NCI-H2081 treated with DMSO at 0.1 percent for 48 hours (cell line): ENCODE results near the gene LGR4.
A peak's percentile ranks its signal among the peaks of the same experiment; 100 is the strongest.
"Not testable (repeated sequence)": the region's sequence is repeated elsewhere in the genome, so short reads cannot be mapped to it uniquely, and the experiment has no call there.

Experiments used
- DNase-seq: peaks from one replicate; lab custom pipeline; 2025; lab: John Stamatoyannopoulos, UW

Gene LGR4

GRCh38 chr11:27472398-27473016, at the start of gene LGR4:
LGR4 (minus strand) TSS chr11:27472790; CDS start chr11:27472302, 488 bp downstream.
- DNase-seq: peak; percentile 95

- DNase-seq: no peak
Measured at GRCh38 chr11:27520226-27520625, 47.6 kb upstream of the LGR4 start.

GRCh38 chr11:27518518-27518917, 45.9 kb upstream of the LGR4 start:
- no peak for DNase-seq

GRCh38 chr11:27517490-27517889, 44.9 kb upstream of the LGR4 start:
- DNase-seq: not testable (repeated sequence)

GRCh38 chr11:27514558-27514957, 42.0 kb upstream of the LGR4 start:
- DNase-seq: no peak

GRCh38 chr11:27514076-27514475, 41.5 kb upstream of the LGR4 start:
- no peak for DNase-seq

GRCh38 chr11:27513389-27513788, 40.8 kb upstream of the LGR4 start:
- no peak for DNase-seq

DNA sequence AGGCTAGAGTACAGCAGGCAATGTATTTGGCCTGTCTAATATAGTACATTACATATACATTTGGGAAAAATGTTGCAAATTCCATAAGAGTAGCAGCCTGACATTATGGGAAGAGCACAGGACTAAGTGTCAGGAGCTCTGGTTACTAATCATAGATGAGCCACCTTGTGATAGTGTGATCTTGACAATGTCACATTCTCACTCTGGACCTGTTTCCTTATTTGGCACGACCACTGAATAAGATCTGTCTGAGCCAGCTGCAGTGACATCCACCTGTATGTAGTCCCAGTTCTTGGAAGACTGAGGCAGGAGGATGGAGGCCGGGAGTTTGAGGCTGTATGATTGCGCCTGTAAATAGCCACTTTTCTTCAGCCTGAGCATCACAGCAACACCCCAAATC, 39.6 kb upstream of the LGR4 start:
- no peak for DNase-seq

- no peak for DNase-seq
Measured at GRCh38 chr11:27509908-27510307, 37.3 kb upstream of the LGR4 start.

- DNase-seq: no peak
Measured at GRCh38 chr11:27507557-27508322, 35.1 kb upstream of the LGR4 start.

DNA sequence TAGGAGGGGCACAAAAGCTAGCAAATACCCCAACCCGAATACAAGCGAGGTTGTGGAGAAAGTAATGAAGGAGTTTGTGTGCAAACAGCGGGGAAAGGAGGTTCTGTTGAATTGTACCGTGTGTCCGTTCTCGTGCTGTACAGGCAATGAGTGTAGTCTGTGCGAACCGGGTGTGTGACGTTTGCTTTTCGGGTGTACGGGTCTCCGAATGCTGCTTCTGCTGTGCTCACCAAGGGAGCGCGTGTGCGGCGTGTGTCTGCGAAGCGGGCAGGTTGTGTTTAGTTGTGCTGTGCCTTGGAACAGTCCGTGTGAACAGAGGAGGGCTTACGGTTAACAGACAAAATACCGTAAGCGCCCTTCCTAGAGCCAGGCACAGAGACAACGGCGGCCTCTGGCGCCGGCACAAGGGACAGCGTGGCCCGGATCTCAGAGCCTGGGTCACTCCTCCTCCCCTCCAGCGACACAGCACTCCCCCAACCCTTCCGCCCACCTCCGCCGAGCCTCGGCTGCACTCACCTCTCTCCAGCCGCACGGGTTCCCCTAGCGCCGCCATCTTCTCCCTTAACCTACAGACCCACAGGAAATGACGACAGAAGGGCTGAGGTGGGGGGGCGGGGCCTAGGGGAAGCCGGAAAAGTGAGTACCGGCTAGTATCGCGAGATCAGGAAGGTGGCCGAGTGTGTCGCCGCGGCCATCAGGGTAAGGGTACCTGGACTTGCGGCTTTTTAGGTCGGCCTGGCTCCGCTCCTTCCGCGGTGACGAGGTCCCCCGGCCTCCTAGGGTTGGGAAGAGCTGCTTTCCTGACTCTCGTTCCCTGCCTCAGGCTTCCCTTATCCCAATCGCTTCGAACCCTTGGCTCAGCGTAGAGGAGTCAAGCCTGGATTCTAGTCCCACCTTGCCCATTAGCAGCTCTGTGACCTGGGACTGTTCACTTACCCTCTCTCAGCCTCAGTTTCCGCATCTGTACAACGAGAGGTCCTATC, 33.9 kb upstream of the LGR4 start, which contains the start of gene LIN7C:
LIN7C (minus strand) TSS at position 570 of the 983 bp plus-strand sequence; CDS start at position 553, 17 bp downstream.
- DNase-seq: peak; percentile 85

- no peak for DNase-seq
Measured at GRCh38 chr11:27505781-27506180, 33.2 kb upstream of the LGR4 start.

DNA sequence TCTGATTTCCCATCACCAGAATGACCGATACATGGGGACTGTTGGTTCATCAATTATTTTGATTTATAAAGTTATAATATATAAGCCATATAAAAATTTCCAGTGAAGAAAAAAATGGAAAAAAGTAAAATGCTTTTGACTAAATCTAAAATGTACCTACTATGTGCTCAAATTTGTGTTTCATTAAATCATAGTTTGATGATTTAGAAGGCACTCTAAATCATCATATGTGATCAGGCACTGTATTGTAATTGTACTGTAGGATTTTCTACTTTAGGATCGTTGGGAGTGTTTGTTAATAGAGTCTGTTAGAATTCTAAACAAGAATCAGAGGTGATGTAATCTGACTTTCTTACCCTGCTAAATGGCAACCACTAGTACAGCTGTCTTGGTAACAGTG, 31.6 kb upstream of the LGR4 start:
- no peak for DNase-seq

- DNase-seq: no peak
Measured at GRCh38 chr11:27501100-27501499, 28.5 kb upstream of the LGR4 start.

DNA sequence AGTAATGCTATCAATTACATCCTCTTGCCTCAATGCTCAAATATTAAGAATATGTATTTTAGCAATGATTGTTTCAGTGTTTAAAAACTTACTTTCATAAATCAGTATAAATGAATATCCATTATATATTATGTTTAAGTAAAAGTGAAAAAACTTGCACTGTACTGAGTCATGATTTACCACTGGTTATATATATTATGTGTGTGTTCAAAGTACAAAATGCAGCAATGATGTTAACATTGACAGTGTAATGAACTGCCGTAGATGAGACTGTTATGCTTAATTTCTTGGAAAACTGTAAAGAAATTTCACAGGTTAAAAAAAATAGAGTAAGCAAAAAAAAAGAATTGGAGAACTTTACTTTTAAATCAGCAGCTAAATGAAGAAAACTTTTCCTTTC, 25.3 kb upstream of the LGR4 start:
- DNase-seq: no peak

DNA sequence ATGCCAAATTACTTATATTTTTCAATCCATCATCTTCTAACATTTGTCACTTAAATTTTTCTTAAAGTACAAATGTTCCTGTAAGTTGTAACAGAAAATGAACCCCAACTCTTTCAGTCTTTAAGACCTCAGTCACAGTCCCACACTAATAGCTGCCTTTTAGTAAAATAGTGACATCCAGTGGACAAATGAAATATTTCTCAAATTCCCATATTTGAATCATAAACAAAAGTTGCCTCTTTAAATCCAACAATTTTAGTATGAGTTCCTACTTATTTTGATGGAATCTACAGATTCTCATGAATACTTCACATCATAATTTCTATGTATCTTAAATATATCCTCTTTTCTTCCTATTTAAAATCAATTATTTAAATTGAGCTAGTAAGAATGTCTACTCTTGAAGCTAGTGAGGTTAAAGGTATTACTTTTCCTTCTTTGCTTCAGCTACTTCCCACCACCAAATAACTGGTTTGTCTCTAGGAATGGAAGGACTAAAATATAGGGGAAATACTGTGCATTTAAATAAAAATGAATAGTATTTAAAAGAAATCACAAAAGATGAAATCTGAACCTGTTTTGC, 24.8 kb upstream of the LGR4 start:
- DNase-seq: peak; percentile 6

DNA sequence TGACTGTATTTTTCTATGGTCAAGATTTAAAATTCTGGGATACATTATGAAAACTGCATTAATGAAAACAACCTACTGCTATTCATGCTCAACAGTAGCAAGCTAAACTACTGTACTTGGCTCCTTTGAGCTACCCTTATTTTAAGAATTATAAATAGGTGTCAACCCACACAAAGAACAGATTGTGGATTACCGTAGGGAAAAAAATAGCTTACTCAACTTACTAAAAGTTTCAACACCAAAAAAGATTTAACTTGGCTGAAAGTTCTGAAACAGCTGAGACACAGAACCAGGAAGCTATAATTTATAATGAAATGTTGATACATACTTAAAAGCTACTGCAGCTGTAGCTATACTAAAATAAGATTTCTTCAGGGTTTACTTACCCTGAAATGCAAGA, 23.9 kb upstream of the LGR4 start:
- DNase-seq: no peak

- DNase-seq: no peak
Measured at GRCh38 chr11:27495710-27496300, 23.2 kb upstream of the LGR4 start.

GRCh38 chr11:27489092-27489491, 16.5 kb upstream of the LGR4 start:
- DNase-seq: no peak

- DNase-seq: no peak
Measured at GRCh38 chr11:27487706-27488105, 15.1 kb upstream of the LGR4 start.

DNA sequence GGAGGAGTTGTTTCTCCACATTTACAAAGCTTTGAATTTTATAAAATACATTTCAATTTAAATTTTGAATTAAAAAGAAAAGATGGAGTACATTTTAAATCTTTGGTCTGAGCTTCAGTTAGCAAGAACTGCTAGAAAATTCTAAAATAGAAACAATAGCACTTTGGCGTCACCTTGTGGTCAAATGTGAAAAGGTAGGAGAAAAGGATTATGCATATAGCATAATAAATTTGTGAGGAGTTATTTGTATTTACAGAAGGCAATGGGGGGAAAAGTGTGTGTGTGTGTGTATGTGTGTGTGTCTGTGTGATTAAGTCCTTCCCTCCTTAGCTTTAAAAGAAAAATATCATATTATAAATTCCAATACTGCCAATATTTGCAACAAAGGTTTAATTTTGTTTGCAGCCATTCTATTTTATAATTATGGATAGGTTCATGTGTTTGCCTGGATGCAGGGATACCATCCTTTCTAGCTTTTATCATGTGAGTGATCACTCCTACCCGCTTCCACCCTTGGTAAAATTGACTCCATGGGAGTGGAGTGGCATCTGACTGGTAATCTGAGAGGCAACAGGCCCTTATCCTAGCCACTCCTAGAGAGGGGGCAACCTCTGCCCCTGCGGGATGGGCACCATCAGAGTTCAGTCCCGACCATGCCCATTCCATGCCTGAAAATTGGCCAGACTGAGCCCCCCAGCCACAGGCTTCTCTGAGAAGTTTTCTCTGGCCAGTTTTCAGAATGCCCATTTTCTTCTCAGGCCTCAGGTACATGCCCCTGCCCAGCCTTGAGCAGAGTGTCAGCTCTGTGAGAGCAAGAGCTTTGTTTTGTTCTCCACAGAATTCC, 13.6 kb upstream of the LGR4 start:
- DNase-seq: no peak
